GM19025 (cell line): Measurements from ENCODE around the gene PKD1.

ENCODE experiments used
- ATAC-seq: cut with Tn5 transposase; IDR thresholded peaks from one replicate; pipeline ENCODE4 v1.9.1; 2021; ENCODE audit warnings: mild to moderate bottlenecking, low read depth, moderate library complexity; ENCODE audit not compliant: unreplicated experiment

Gene PKD1

DNA sequence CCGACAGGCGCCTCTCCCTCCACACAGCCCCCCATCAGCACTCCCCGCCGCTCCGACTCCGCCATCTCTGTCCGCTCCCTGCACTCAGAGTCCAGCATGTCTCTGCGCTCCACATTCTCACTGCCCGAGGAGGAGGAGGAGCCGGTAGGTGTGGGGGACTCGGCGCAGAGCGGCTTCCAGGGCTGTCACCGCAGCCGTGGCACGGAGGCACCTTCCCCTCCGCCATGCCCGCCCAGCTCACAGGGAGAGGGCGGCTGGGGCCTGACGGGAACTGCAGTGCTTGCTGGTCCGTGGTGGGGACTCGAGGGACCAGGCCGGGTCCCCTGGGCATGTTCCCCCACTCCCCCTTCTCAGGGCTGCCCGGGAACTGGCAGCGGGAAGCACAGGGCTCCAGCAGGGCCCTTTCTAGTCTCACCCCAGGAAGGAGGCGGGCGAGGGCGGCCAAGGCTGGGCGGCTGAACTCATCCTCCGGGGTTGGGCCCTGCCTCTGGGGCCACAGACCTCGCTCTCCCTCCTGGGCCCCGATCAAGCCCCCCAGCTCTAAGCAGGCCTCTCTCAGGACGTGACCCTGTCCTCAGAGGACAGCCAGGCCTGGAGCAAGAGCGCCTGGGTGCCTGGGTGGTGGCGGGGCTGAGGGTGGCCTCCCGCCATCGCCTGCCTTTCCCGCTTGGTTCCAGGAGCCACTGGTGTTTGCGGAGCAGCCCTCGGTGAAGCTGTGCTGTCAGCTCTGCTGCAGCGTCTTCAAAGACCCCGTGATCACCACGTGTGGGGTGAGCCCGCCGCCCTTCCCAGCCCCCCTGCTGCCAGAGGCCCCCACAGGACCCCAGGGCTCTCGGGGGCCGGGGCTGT is 35.1 kb upstream of the PKD1 start:
- no peak for ATAC-seq

DNA sequence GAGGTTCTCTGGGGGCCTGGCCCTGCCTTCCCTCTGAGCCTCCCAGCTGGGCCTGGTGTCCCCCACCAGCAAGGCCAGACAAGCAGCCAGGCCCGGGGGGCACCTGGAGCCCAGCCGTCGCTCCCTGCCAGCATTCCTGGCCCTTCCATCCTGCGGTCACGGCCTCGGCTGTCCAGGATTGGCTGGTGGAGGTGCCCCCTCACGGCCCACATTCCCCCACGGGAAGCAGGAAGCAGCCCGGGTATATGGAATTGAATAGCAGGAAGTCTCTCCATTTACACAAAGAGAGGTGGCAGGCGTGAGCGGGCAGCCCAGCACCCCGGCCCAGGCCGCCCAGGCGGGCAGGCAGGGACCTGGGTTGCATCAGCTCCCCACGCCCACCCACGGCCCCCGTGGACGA is 34.4 kb upstream of the PKD1 start:
- ATAC-seq = no peak

DNA sequence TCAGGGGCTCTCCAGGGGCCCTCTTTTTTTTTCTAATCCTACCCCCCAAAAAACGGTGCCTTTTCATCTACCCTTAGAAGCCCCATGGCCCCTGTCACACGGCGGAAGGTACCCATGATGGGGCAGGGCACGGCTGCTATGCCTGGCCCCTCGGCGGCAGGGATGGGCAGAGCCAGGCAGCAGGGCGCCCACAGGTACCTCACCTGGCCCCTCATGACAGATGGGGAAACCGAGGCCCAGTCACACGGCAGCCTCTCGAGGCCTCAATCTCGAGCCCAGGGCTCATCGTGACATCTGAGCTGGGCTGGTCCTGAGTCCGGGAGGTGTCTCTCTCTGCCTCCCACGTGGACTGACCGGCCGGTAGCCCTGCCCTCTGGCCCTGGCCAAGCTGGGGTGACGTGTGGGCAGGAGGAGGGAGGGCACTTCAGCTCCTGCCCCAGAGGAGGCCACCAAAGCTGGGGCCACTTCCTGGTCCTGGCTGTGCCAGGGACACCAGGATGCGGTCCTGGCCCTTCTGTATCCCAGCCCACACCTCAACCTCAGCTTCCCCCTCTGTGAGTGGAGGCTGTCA is 31.5 kb upstream of the PKD1 start:
- no peak for ATAC-seq

DNA sequence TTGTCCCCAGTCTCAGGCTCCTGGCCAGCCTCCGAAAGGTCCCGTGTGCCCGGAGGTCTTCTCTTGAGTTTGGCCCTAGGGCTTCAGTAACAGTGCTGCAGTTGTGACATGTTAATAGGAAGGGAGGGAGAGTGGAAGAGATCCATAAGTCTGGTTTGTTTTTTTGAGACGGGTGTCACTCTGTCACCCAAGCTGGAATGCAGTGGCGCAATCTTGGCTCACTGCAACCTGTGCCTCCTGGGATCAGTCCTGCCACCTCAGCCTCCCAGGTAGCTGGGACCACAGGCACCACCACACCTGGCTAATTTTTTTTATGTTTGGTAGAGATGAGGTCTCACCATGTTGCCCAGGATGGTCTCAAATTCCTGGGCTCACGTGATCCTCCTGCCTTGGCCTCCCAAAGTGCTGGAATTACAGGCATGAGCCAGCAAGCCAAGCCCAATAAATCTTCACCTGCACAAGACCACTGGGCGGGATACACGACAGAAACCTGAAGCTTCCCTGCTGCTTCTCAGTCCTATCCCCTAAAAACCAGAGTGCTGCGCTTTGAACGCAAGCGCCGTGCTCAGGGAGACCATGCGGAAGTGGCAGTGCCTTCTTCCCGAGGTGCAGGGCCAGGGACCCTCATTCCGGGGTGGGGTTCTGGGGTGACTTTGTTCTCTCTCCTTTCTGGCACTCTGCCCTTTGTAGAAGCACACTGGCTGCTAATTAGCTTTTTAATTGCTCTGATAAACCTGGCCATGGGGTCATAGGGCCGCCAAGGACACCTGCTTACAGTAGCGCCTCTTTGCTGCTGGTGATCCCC is 30.8 kb upstream of the PKD1 start:
- no peak for ATAC-seq

DNA sequence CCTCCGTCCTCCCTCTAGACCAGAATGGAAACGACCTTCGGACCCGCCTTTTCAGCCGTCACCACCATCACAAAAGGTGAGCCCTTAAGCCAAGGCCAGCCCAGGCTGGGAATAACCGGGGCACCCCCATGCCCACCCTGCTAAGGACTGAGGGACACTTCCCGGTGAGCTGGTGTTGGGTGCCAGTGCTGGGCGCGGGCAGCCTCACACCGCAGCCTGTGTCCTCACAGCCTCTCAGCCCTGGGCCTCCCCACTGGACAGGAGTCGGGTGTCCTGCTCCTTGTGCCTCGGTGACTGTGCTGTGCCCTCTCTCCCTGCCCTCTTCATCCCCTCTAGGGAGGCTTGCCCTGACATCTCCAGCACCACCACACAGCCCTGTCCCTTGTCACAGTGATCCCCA is 30.2 kb upstream of the PKD1 start:
- no peak for ATAC-seq

DNA sequence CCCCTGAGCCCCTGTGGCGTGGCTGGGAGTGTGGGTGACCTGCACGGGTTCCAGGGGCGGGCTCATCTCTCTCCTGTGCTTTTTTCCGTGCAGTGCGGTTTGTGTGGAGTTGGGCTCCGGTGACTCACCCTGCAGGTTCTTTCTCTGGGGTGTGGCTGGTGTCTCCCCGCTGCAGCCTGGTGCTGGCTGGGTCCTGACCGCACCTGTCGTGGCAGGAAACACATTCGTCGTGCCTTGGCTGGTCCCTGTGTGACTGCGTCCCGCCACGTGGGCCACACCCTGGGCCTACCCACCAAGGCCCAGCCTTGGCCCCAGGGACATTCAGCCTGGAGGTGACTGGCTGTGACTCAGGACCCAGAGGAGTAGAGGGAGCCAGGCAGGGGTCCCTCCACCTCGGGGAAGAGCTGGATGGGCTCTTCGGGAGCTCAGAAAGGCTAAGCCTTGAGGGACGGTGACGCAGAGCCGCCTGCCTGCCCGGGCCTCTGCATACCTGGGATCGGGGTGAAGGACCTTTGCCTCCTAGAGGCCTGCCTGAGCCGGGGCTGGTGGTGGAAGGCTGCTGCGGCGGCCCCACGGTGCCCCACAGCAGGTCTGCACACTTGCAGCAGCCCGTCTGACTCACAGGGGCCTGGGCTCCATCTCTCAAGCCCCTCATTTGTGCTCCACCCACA is 27.6 kb upstream of the PKD1 start:
- no peak for ATAC-seq

DNA sequence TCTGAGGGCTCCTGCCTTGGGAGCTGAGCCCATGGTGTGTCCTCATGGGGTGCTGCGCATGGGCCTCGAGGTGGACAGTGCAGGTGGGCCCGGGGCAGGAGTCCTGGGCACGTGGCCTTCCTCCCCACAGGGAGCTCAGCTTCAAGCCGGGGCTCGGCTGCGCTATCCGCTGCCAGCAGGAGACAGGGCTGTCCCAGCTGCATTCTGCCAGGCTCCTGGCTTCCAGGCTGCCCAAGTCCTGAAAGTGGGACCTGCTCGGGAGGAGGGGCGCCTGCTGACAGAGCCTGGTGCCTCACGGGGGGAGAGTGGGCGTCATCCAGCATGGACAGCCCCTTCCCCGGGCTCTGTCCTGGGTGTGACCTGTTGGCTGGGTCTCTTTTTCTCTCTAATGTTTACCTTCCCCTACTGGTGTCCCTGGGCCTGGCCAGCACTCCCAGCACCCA is 27.0 kb upstream of the PKD1 start:
- no peak for ATAC-seq

DNA sequence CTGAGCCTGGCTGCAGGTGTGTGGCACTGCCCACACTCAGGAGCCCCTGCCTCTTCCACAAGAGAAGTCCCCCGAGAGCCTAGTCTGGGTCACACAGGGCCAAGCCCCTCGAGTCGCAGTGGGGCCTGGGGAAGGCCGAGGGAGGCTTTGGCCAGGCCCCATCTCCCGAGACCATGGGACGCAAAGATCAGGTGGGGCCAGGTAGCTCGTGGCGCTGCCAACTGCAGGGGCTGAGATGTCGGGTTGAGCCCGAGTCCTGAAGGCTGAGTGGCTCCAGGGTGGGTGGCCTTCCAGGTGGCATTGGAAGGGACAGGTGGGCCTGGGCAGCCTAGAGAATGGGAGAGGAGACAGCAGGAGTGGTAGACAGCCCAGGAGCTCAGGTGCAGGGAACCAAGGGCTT is 26.2 kb upstream of the PKD1 start:
- ATAC-seq = no peak

DNA sequence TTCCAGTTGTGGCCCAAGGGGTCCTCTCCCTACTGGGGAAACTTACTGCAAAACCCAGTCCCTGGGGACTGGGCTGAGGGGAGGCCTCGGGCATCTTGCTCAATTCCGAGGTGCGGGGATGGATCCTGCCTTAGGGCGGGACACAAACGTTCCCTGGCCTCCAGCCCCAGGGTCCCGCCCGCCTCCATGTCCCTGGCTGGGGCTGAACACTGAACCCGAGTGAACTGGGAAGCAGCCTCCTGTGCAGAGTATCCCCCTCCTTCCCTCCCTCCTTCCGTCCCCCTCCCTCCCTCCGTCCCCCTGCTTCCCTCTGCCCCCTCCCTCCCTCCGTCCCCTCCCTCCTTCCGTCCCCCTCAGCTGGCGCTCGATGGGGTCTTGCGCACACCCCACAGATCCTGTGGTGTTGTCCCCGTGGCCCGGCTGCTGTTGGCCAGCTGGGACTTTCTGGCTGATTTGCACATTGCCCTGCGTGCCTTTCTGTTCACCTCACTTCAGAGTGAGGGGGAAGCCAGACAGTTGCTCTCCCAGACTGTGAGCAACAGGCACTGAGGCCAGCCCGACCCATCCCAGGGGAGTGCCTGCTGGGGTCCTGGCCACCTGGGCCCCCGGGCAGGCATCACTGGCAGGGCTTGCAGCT is 25.3 kb upstream of the PKD1 start:
- ATAC-seq = no peak

DNA sequence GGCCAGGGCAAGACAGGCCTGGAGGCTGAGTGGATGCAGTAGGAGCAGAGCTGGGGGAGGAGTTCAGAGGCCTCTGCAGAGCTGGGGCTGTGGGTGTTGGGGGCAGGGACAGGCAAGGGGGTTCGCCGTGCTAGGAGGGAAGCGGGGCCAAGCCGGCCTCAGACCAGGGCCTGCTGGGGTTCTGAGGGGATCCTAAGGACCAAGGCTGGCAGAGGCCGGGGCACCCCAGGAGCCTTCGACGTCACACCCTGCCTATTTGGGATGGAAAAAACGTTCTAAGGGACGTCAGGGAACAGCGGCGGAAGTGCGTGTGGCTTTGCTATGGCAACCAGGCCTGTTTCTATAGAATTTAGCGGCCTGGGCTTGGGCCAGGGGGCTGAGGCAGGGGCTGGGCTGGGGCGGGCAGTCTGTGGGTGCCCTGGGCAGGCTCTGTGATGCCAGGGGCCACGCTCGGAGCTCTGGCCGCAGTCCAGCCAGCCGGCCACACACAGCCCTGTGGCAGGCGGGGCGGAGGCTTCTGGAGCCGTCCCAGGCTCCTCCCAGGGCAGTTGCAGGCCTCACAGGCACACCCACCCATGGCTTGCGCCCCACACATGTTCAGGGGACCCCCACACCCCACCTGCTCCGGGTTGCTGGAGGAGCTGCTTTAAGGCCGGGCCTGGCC is 23.6 kb upstream of the PKD1 start:
- ATAC-seq = no peak

DNA sequence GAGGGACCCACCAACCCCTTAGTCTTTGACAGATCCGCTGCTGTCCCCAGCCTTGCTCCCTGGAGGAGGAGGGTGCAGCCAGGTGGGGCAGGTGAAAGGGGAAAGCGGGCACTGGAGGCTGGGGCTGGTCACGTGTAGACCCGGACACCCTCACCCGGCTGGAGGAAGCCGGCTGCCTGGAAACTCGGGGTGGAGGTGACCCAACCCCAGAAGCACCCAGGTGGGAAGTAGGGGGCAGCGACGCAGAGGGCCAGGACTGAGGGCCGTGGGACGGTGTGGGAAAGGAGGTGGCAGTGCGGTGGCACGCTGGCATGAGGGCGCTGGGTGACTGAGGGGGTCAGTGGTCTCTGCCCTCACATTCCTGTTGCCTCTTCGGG is 22.6 kb upstream of the PKD1 start:
- ATAC-seq = no peak

DNA sequence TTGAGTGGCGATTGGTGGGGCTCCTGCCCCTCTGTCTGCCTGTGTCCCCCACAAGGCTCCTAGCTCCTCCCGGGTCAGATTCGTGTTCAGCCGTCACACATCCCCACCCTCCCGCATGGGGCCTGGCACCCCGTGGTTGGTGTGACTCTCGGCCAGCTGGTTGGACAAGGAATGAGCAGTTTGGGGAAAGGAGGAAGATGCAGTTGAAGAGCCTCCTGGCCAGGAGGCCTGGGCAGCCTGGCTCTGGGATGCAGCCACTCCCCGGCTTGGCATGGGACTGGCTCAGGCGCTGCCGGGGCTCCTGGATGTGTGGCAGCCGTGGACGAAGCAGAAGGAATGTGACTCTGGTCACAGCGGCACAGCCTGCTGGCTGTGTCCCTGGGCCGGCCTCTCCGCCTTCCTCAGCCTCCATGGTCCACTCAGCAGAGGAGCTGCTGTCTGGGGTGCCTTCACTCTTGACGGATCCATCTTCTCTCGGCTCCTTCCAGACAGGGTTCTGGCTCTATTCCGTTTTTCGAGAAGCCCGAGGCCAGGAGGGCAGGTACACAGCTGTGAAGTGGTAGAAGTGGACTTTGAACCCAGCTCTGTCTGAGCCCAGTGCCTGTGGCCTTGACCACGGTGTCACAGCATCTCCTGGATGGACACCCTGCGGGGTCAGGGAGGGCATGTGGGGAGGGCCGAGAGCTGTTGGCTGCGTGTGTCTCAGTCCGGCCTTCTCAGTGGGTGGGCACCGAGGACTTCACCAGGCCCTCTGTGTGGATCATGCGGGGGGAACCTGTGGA is 22.0 kb upstream of the PKD1 start:
- ATAC-seq = no peak

DNA sequence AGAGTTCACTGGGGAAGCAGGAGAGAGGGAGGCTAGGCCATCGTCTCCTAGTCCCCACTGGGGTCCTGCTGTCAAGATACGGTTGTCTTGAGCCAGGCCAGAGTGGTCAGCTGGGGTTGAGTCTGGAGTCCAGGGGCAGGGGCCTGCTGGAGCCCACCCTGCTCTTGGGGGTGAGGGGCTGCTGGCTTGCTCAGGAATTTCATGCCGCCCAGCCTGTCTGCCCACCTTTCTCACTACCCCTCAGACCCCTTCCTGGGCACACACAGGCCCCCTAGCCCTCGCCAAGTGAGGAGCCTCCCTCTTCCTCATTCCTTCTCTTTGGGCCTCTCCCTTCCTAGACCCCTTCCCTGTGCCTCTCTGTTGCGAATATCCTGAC is 21.1 kb upstream of the PKD1 start:
- no peak for ATAC-seq

DNA sequence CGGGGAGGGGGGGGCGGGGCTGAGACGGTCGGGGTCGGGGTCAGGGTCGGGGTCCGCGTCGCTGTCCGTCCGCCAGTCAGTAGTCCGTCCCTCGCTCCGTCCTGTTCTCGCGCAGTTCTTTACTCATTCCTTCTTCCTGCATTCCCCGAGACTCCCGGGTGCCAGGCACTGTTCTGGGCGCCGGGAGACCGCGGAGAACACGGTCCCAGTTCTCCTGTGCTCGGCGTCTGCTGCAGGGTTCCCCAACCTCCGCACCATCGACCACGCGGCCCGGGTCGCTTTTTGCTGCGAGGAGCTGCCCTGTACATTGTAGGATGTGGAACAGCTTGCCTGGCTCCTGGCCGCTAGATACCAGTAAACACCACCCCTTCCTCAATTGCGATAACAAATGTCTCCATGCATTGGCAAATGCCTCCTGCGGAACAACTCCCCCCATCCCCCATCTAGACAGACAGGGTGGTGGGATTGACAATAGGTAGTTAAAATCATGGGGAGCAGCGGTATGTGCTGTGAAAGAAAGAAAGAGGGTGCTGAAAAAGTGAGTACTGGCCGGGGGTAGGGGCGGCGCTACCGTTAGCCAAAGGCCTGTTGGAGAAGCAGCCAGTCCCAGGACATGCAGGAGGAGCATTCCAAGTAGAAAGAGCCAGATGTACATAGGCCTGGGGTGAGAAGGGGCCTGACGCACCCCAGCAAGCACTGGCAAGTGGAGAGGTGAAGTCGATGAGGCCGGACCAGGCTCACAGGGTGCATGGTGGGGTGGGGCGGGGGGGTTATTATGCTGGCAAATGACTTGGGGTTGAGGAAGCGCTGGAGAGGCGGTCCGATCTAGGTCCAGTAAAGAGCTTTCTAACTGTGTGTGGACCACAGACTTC is 20.5 kb upstream of the PKD1 start:
- no peak for ATAC-seq

DNA sequence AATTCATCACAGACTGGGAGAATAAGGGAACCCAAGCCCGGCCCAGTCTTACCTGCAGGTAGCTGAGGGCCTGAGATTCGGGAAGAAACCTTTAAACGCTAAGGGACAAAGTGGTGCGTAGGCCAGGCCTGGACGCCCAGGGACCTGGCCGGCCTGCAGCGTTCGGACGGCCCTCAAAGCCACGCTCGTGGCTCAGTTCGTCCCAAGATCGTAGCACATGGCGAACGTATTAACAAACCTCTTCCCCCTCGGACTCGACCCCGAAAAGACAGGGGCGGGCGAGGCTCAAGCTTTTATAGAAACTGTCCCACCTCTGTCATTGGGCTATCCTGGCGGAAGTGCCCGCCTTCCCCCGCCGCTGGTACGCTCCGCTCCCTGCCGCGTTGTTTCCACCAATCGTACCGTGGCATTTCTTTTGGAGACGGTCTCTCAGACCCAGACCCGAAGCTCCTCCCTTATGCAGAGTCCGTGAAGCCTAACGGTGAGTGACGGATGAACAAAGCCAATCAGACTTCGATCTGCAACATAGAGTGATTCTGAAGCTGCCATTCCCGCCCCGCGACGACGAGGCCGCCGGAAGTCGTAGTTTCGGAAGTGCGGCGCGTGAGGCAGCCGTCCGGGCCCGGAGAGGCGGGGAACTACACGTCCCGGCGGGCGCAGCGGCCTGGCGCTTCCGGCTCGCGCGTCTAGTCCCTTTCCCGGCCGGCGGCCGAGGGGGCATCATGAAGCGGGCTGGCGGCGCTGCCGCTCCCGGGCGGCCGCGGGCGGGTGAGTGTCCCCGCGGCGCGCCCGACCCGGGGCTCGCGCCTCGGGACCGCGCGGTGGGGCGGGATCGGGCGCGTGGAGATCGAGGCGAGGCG is 19.6 kb upstream of the PKD1 start, which contains the start of gene TRAF7:
TRAF7 (plus strand) TSS at position 692 of the 860 bp plus-strand sequence. CDS start 8,139 bp downstream, outside the sequence.
- peak; percentile 88 for ATAC-seq

DNA sequence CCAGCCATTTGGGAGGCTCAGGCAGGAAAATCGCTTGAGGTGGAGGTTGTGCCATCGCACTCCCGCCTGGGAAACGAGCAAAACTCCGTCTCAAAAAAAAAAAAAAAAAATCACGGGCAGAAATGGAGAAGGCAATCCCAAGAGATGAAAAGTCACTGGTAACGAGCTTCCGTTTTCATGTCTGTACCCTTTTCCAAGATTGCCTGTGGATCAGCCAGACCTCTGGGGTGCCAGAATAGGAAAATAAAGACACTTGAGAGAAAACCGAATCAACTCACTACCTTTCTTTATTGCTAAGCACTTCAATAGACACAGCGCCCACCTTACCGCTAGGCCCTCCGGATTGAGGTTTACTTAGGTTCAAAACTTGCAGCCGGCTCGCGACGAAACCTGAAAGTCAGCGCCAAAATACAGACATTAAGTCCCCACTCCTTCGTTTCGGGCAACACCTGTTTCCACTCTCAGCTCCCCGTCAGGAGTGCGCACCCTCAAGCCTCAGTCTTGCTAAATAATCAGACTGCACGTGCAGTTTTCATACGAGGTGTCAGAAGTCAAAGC is 18.9 kb upstream of the PKD1 start:
- no peak for ATAC-seq
